ENCODE data around the gene ATOSA. TPM values are rescaled to one million over a fixed set of nuclear protein-coding genes. Genes with fewer than 3 reads are reported as not detected.

ATOSA gene
- total RNA-seq, 1 experiment from 2014 or later, result 13.2 TPM

DNA sequence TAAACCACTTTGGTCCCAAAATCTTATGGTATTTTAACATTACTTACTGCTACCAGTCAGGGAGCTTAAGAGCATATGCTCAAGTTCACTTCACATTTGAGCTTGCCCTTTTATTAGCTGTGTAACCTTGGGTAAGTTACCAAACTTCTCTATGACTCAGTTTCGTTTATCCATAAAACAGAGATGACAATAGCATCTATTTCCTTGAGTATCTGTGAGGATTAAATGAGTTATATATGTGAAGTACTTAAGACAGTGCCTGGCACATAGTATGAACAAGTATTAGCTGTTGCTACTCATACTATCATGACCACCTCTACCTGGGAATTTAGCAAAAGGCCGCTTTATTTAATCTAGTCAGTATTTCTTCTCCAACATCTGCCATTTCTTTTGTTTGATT, 5.9 kb downstream of the ATOSA start (continued):
- TF ChIP-seq, protein P1, sequence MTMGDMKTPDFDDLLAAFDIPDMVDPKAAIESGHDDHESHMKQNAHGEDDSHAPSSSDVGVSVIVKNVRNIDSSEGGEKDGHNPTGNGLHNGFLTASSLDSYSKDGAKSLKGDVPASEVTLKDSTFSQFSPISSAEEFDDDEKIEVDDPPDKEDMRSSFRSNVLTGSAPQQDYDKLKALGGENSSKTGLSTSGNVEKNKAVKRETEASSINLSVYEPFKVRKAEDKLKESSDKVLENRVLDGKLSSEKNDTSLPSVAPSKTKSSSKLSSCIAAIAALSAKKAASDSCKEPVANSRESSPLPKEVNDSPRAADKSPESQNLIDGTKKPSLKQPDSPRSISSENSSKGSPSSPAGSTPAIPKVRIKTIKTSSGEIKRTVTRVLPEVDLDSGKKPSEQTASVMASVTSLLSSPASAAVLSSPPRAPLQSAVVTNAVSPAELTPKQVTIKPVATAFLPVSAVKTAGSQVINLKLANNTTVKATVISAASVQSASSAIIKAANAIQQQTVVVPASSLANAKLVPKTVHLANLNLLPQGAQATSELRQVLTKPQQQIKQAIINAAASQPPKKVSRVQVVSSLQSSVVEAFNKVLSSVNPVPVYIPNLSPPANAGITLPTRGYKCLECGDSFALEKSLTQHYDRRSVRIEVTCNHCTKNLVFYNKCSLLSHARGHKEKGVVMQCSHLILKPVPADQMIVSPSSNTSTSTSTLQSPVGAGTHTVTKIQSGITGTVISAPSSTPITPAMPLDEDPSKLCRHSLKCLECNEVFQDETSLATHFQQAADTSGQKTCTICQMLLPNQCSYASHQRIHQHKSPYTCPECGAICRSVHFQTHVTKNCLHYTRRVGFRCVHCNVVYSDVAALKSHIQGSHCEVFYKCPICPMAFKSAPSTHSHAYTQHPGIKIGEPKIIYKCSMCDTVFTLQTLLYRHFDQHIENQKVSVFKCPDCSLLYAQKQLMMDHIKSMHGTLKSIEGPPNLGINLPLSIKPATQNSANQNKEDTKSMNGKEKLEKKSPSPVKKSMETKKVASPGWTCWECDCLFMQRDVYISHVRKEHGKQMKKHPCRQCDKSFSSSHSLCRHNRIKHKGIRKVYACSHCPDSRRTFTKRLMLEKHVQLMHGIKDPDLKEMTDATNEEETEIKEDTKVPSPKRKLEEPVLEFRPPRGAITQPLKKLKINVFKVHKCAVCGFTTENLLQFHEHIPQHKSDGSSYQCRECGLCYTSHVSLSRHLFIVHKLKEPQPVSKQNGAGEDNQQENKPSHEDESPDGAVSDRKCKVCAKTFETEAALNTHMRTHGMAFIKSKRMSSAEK (CRISPR knock-in tag; IDR thresholded peaks at IDR 0.05; ENCODE audit: borderline replicate concordance), result no peak
- TF ChIP-seq JAZF1 (CRISPR knock-in tag; IDR thresholded peaks at IDR 0.05), result no peak
- TF ChIP-seq, protein P2, sequence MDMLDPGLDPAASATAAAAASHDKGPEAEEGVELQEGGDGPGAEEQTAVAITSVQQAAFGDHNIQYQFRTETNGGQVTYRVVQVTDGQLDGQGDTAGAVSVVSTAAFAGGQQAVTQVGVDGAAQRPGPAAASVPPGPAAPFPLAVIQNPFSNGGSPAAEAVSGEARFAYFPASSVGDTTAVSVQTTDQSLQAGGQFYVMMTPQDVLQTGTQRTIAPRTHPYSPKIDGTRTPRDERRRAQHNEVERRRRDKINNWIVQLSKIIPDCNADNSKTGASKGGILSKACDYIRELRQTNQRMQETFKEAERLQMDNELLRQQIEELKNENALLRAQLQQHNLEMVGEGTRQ (CRISPR knock-in tag; IDR thresholded peaks at IDR 0.05), result no peak
- no peak for TF ChIP-seq FOXJ3 (CRISPR knock-in tag; IDR thresholded peaks at IDR 0.05; ENCODE audit: borderline replicate concordance)
- TF ChIP-seq ZNF396 (CRISPR knock-in tag; IDR thresholded peaks at IDR 0.05; ENCODE audit: borderline replicate concordance), result no peak
- no peak for TF ChIP-seq TEAD1 (CRISPR knock-in tag; IDR thresholded peaks at IDR 0.05)
- TF ChIP-seq, protein P3, sequence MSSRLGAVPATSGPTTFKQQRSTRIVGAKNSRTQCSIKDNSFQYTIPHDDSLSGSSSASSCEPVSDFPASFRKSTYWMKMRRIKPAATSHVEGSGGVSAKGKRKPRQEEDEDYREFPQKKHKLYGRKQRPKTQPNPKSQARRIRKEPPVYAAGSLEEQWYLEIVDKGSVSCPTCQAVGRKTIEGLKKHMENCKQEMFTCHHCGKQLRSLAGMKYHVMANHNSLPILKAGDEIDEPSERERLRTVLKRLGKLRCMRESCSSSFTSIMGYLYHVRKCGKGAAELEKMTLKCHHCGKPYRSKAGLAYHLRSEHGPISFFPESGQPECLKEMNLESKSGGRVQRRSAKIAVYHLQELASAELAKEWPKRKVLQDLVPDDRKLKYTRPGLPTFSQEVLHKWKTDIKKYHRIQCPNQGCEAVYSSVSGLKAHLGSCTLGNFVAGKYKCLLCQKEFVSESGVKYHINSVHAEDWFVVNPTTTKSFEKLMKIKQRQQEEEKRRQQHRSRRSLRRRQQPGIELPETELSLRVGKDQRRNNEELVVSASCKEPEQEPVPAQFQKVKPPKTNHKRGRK (CRISPR knock-in tag; IDR thresholded peaks at IDR 0.05; ENCODE audit: borderline replicate concordance), result no peak
- TF ChIP-seq SOX15 (CRISPR knock-in tag; IDR thresholded peaks at IDR 0.05), result no peak
- TF ChIP-seq FOXK1 (CRISPR knock-in tag; IDR thresholded peaks at IDR 0.05), result no peak
- TF ChIP-seq, protein P4, sequence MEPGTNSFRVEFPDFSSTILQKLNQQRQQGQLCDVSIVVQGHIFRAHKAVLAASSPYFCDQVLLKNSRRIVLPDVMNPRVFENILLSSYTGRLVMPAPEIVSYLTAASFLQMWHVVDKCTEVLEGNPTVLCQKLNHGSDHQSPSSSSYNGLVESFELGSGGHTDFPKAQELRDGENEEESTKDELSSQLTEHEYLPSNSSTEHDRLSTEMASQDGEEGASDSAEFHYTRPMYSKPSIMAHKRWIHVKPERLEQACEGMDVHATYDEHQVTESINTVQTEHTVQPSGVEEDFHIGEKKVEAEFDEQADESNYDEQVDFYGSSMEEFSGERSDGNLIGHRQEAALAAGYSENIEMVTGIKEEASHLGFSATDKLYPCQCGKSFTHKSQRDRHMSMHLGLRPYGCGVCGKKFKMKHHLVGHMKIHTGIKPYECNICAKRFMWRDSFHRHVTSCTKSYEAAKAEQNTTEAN (CRISPR knock-in tag; IDR thresholded peaks at IDR 0.05), result no peak
- TF ChIP-seq, protein P5, sequence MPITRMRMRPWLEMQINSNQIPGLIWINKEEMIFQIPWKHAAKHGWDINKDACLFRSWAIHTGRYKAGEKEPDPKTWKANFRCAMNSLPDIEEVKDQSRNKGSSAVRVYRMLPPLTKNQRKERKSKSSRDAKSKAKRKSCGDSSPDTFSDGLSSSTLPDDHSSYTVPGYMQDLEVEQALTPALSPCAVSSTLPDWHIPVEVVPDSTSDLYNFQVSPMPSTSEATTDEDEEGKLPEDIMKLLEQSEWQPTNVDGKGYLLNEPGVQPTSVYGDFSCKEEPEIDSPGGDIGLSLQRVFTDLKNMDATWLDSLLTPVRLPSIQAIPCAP (CRISPR knock-in tag; IDR thresholded peaks at IDR 0.05), result no peak

DNA sequence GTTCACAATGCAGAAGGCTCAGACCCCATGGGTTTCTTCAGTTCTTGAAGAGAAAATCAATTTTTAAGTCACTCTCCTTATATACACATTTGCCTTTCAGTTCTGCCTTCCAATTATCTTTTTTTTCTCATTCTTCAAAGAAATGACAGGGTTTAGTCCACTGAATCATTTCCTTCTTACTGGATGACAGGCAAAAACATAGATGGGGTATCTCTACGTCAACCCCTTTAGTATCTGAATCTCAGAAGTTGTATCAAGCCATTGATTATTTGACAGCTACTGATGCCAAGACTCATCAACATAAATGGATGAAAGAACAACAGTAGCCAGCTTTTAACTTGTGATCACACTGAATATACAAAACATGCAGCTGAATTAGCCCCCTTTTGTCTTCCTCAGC, 6.5 kb downstream of the ATOSA start:
- POLR2A ChIA-PET, result no interaction called here
- Mint-ChIP-seq H3K36me3 (no peaks in the 10 kb centered on the region), H3K4me1 (peaks cover 20% of the 10 kb centered on the region), H3K9me3 (no peaks in the 10 kb centered on the region), H3K27me3 (ENCODE audit: low read depth) (no peaks in the 10 kb centered on the region), H3K27ac (peak overlapping the region; percentile 50; the same call in 1 of the 2 replicates), H3K4me3 (no peak overlapping the region)
- ATAC-seq (no peak), DNase-seq (ENCODE audit: low spot score) (no peak)
- CTCF ChIA-PET, result interaction anchor here (0.9 kb wide), 1 partner anchor 15 kb away, joined by 3 read pairs; no protein-coding TSS in a partner anchor
- TF ChIP-seq ZNF671 (CRISPR knock-in tag; IDR thresholded peaks at IDR 0.05), result no peak
- TF ChIP-seq, protein P6, sequence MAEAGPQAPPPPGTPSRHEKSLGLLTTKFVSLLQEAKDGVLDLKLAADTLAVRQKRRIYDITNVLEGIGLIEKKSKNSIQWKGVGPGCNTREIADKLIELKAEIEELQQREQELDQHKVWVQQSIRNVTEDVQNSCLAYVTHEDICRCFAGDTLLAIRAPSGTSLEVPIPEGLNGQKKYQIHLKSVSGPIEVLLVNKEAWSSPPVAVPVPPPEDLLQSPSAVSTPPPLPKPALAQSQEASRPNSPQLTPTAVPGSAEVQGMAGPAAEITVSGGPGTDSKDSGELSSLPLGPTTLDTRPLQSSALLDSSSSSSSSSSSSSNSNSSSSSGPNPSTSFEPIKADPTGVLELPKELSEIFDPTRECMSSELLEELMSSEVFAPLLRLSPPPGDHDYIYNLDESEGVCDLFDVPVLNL (CRISPR knock-in tag; IDR thresholded peaks at IDR 0.05; ENCODE audit: borderline replicate concordance, low read depth), result no peak
- no peak for TF ChIP-seq NFYB (CRISPR knock-in tag; conservative IDR thresholded peaks at IDR 0.05; ENCODE audit: low read depth)
- TF ChIP-seq, protein P7, sequence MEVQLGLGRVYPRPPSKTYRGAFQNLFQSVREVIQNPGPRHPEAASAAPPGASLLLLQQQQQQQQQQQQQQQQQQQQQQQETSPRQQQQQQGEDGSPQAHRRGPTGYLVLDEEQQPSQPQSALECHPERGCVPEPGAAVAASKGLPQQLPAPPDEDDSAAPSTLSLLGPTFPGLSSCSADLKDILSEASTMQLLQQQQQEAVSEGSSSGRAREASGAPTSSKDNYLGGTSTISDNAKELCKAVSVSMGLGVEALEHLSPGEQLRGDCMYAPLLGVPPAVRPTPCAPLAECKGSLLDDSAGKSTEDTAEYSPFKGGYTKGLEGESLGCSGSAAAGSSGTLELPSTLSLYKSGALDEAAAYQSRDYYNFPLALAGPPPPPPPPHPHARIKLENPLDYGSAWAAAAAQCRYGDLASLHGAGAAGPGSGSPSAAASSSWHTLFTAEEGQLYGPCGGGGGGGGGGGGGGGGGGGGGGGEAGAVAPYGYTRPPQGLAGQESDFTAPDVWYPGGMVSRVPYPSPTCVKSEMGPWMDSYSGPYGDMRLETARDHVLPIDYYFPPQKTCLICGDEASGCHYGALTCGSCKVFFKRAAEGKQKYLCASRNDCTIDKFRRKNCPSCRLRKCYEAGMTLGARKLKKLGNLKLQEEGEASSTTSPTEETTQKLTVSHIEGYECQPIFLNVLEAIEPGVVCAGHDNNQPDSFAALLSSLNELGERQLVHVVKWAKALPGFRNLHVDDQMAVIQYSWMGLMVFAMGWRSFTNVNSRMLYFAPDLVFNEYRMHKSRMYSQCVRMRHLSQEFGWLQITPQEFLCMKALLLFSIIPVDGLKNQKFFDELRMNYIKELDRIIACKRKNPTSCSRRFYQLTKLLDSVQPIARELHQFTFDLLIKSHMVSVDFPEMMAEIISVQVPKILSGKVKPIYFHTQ (CRISPR knock-in tag; IDR thresholded peaks at IDR 0.05), result no peak
- no peak for TF ChIP-seq SOX15 (CRISPR knock-in tag; IDR thresholded peaks at IDR 0.05)
- no peak for TF ChIP-seq NR2C2 (CRISPR knock-in tag; IDR thresholded peaks at IDR 0.05)
- TF ChIP-seq, protein P8, sequence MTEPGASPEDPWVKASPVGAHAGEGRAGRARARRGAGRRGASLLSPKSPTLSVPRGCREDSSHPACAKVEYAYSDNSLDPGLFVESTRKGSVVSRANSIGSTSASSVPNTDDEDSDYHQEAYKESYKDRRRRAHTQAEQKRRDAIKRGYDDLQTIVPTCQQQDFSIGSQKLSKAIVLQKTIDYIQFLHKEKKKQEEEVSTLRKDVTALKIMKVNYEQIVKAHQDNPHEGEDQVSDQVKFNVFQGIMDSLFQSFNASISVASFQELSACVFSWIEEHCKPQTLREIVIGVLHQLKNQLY (CRISPR knock-in tag; IDR thresholded peaks at IDR 0.05), result no peak
- TF ChIP-seq EMX1 (CRISPR knock-in tag; IDR thresholded peaks at IDR 0.05), result no peak
- no peak for TF ChIP-seq TEAD1 (CRISPR knock-in tag; IDR thresholded peaks at IDR 0.05)
- TF ChIP-seq, protein P9, sequence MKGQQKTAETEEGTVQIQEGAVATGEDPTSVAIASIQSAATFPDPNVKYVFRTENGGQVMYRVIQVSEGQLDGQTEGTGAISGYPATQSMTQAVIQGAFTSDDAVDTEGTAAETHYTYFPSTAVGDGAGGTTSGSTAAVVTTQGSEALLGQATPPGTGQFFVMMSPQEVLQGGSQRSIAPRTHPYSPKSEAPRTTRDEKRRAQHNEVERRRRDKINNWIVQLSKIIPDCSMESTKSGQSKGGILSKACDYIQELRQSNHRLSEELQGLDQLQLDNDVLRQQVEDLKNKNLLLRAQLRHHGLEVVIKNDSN (CRISPR knock-in tag; IDR thresholded peaks at IDR 0.05), result no peak
- TF ChIP-seq ZNF219 (CRISPR knock-in tag; IDR thresholded peaks at IDR 0.05; ENCODE audit: borderline replicate concordance), result no peak
- no peak for TF ChIP-seq SMAD3 (CRISPR knock-in tag; IDR thresholded peaks at IDR 0.05; ENCODE audit: borderline replicate concordance)
- no peak for TF ChIP-seq ZNF423 (CRISPR knock-in tag; IDR thresholded peaks at IDR 0.05)
- no peak for TF ChIP-seq MYBL2 (CRISPR knock-in tag; IDR thresholded peaks at IDR 0.05)
